COLO829 (cell line): Measurements from ENCODE around the gene PTPRD.

Source experiments
- DNase-seq: peaks from one replicate; pipeline ENCODE4 v3.0.0; 2012; ENCODE audit warnings: low spot score

Gene PTPRD

GRCh38 chr9:8826281-8826680 is 1786.5 kb downstream of the PTPRD start:
- no peak for DNase-seq

- DNase-seq: no peak
These were observed 1787.1 kb downstream of the PTPRD start for GRCh38 chr9:8825585-8826147.

GRCh38 chr9:8823131-8823895 is 1789.5 kb downstream of the PTPRD start:
- DNase-seq: no peak

GRCh38 chr9:8822667-8823025 is 1790.2 kb downstream of the PTPRD start:
- DNase-seq: no peak

- no peak for DNase-seq
These were observed 1790.7 kb downstream of the PTPRD start for GRCh38 chr9:8821910-8822666.

GRCh38 chr9:8817335-8817734 is 1795.5 kb downstream of the PTPRD start:
- DNase-seq: no peak

GRCh38 chr9:8816361-8816760 is 1796.4 kb downstream of the PTPRD start:
- DNase-seq: peak; percentile 1

GRCh38 chr9:8815931-8816330 is 1796.9 kb downstream of the PTPRD start:
- DNase-seq: no peak

GRCh38 chr9:8815219-8815618 is 1797.6 kb downstream of the PTPRD start:
- DNase-seq: no peak

- DNase-seq: no peak
These were observed 1799.9 kb downstream of the PTPRD start for GRCh38 chr9:8812888-8813287.

GRCh38 chr9:8809741-8810140 is 1803.1 kb downstream of the PTPRD start:
- no peak for DNase-seq

- DNase-seq: no peak
These were observed 1806.7 kb downstream of the PTPRD start for GRCh38 chr9:8806150-8806549.

GRCh38 chr9:8804613-8805012 is 1808.2 kb downstream of the PTPRD start:
- DNase-seq: no peak

GRCh38 chr9:8802242-8802641 is 1810.6 kb downstream of the PTPRD start:
- no peak for DNase-seq

- no peak for DNase-seq
These were observed 1812.6 kb downstream of the PTPRD start for GRCh38 chr9:8800196-8800595.

GRCh38 chr9:8799615-8800014 is 1813.2 kb downstream of the PTPRD start:
- DNase-seq: no peak

GRCh38 chr9:8799206-8799605 is 1813.6 kb downstream of the PTPRD start:
- DNase-seq: no peak

- DNase-seq: no peak
These were observed 1828.0 kb downstream of the PTPRD start for GRCh38 chr9:8784838-8785237.

- no peak for DNase-seq
These were observed 1828.9 kb downstream of the PTPRD start for GRCh38 chr9:8783941-8784340.

GRCh38 chr9:8782237-8782636 is 1830.6 kb downstream of the PTPRD start:
- DNase-seq: no peak

GRCh38 chr9:8781458-8781857 is 1831.3 kb downstream of the PTPRD start:
- no peak for DNase-seq

- no peak for DNase-seq
These were observed 1832.4 kb downstream of the PTPRD start for GRCh38 chr9:8780386-8780785.

GRCh38 chr9:8779478-8779877 is 1833.3 kb downstream of the PTPRD start:
- DNase-seq: no peak
